B cell (primary cell): ENCODE data around the gene S100A8. TPM values are rescaled to one million over a fixed set of nuclear protein-coding genes. Genes with fewer than 3 reads are reported as not detected.

Experiments used
- ATAC-seq: fragments of 200-7000 bp; cut with Tn5 transposase; one replicate; pipeline ENCODE4 v1.10.0; 2021; ENCODE audit warnings: low read depth, mild to moderate bottlenecking, moderate number of reproducible peaks, moderate library complexity
- CTCF ChIA-PET: fragments of 350-600 bp; sonication (Branson Sonifier 250); formaldehyde crosslinking; loops from one replicate; lab custom pipeline; 2021; ENCODE audit warnings: antibody characterized with exemption, inconsistent platforms; lab: Charles Lee
- POLR2A ChIA-PET: fragments of 350-600 bp; sonication (Branson Sonifier 250); formaldehyde crosslinking; loops from one replicate; lab custom pipeline; 2021; ENCODE audit warnings: antibody characterized with exemption; lab: Charles Lee
- DNase-seq: peaks from one replicate; pipeline ENCODE4 v3.0.0; 2013
- H2AFZ ChIP-seq: 2 replicates; pipeline ENCODE4 v1.6.1; 2012; ENCODE audit warnings: mild to moderate bottlenecking, low read depth, low read length; ENCODE audit not compliant: insufficient read depth, poor library complexity, severe bottlenecking
- H3K27ac ChIP-seq, 2 donors: 1 replicate in 1 of 2; 2 replicates in 1 of 2; pipeline ENCODE4 v1.5.1; 2012 to 2013; ENCODE audit warnings: low read length in 2 of 2, mild to moderate bottlenecking in 2 of 2, moderate library complexity in 1 of 2
- H3K27me3 ChIP-seq, 4 experiments: fragments of 200-600 bp in 1 of 4; sonication (generic) in 1 of 4; replicated peaks in 1 of 4; 1 replicate in 2 of 4; 2 replicates in 2 of 4; pipeline versions ENCODE4 v1.6.1 to v1.7.0; 2013 to 2016; ENCODE audit warnings: low read length in 3 of 4, mild to moderate bottlenecking in 2 of 4, mixed read lengths in 1 of 4, moderate library complexity in 1 of 4; ENCODE audit not compliant: insufficient read depth in 4 of 4, control insufficient read depth in 3 of 4; ENCODE audit errors: control extremely low read depth in 1 of 4
- H3K36me3 ChIP-seq, 2 experiments: replicated peaks in 1 of 2; 1 replicate in 1 of 2; 2 replicates in 1 of 2; pipeline versions ENCODE4 v1.6.1 to v1.7.1; 2013; ENCODE audit warnings: low read length in 1 of 2; ENCODE audit not compliant: insufficient read depth in 2 of 2, control insufficient read depth in 1 of 2; ENCODE audit errors: control extremely low read depth in 1 of 2, extremely low read depth in 1 of 2
- H3K4me1 ChIP-seq, 2 donors: fragments of 200-600 bp in 1 of 2; sonication (generic) in 1 of 2; 1 replicate in 1 of 2; 2 replicates in 1 of 2; pipeline versions ENCODE4 v1.5.1 to v1.6.1; 2013 to 2017; ENCODE audit warnings: low read length in 2 of 2; ENCODE audit not compliant: control insufficient read depth in 2 of 2, insufficient read depth in 2 of 2
- H3K4me2 ChIP-seq: replicated peaks from 2 replicates; pipeline ENCODE3; 2012; ENCODE audit warnings: mild to moderate bottlenecking, low read depth, low read length; ENCODE audit not compliant: poor library complexity, severe bottlenecking
- H3K4me3 ChIP-seq, 5 experiments: fragments of 200-600 bp in 1 of 5; sonication (generic) in 1 of 5; 1 replicate in 3 of 5; 2 replicates in 2 of 5; pipeline versions ENCODE4 v1.5.1 to v1.7.0; 2011 to 2016; ENCODE audit warnings: low read length in 4 of 5, mild to moderate bottlenecking in 4 of 5, low read depth in 2 of 5, control low read depth in 1 of 5, moderate library complexity in 1 of 5; ENCODE audit not compliant: insufficient read depth in 1 of 5; ENCODE audit errors: control extremely low read depth in 1 of 5, extremely low read depth in 1 of 5
- H3K79me2 ChIP-seq: fragments of 200-600 bp; sonication (generic); one replicate; pipeline ENCODE4 v1.6.0; 2016; ENCODE audit warnings: low read length; ENCODE audit not compliant: control insufficient read depth, insufficient read depth
- H3K9ac ChIP-seq: fragments of 200-600 bp; sonication (generic); 2 replicates; pipeline ENCODE4 v1.6.1; 2017; ENCODE audit warnings: mild to moderate bottlenecking, low read length, moderate library complexity
- H3K9me3 ChIP-seq, 3 donors: one replicate each; pipeline versions ENCODE4 v1.6.1 to v1.7.1; 2013; ENCODE audit warnings: low read length in 2 of 3; ENCODE audit not compliant: control insufficient read depth in 2 of 3, insufficient read depth in 1 of 3; ENCODE audit errors: control extremely low read depth in 1 of 3
- H4K20me1 ChIP-seq: 2 replicates; pipeline ENCODE4 v1.6.0; 2012; ENCODE audit warnings: mild to moderate bottlenecking, low read length; ENCODE audit not compliant: insufficient read depth, control insufficient read depth, poor library complexity, severe bottlenecking
- H3K27ac Mint-ChIP-seq: one replicate; pipeline ENCODE4 v1.8.0; 2021; ENCODE audit warnings: mixed read lengths
- H3K27me3 Mint-ChIP-seq: one replicate; pipeline ENCODE4 v1.8.0; 2021; ENCODE audit warnings: mixed read lengths
- H3K4me1 Mint-ChIP-seq: one replicate; pipeline ENCODE4 v1.8.0; 2021; ENCODE audit warnings: mixed read lengths
- H3K4me3 Mint-ChIP-seq: one replicate; pipeline ENCODE4 v1.8.0; 2021; ENCODE audit warnings: mixed read lengths
- H3K9me3 Mint-ChIP-seq: one replicate; pipeline ENCODE4 v1.8.0; 2022; ENCODE audit warnings: mixed read lengths; ENCODE audit not compliant: insufficient read depth
- CTCF ChIP-seq: fragments of 200-600 bp; IDR thresholded peaks from one replicate; pipeline ENCODE4 v1.8.0; 2022; ENCODE audit warnings: antibody characterized with exemption, mild to moderate bottlenecking
- EZH2 ChIP-seq: IDR thresholded peaks from 2 replicates; pipeline ENCODE4 v1.6.1; 2012; ENCODE audit warnings: borderline replicate concordance, low read depth, mild to moderate bottlenecking, moderate library complexity, low read length; ENCODE audit not compliant: insufficient read depth, poor library complexity, severe bottlenecking
- WGBS: methylation state at CpG from one replicate; pipeline ENCODE4 v1.1.5; 2013; ENCODE audit warnings: missing lambda C conversion rate; ENCODE audit not compliant: insufficient coverage; 5-methylcytosine and 5-hydroxymethylcytosine counted together
- intact Hi-C: fragments of 100-400 bp; cut with micrococcal nuclease; formaldehyde crosslinking; loops from one replicate; pipeline ENCODE4 v1.10.0; 2022
- polyA plus RNA-seq: library from polyadenylated mRNA; depleted of rRNA; stranded (reverse); fragments of >200 nt; gene quantifications from 2 replicates; pipeline ENCODE4 v1.2.3, GENCODE V29; 2012
- total RNA-seq, 2 donors: library from RNA; stranded (reverse); fragments of 120-200 nt in 1 of 2; gene quantifications; 1 replicate in 1 of 2; 2 replicates in 1 of 2; pipeline versions ENCODE4 v1.2.3 to v1.2.4, GENCODE V29; 2013 to 2022

The S100A8 gene
- total and polyA plus RNA-seq, 2 donors (not counting 1 experiment from before 2014, with no cell fraction given): 3.3 to 16.7 TPM

- no peaks in the 10 kb centered on the region for H3K4me1 ChIP-seq
These were observed 3.5 kb upstream of the S100A8 start for GRCh38 chr1:153394391-153394790.

GRCh38 chr1:153393926-153394325 lies 3.1 kb upstream of the S100A8 start:
- no peak overlapping the region for H3K27ac Mint-ChIP-seq
- TF ChIP-seq EZH2: no peak
- no peak for TF ChIP-seq CTCF
- no peak overlapping the region for H3K9ac ChIP-seq
- H3K4me1 ChIP-seq: no peaks in the 10 kb centered on the region
- H3K9me3 Mint-ChIP-seq: no peaks in the 10 kb centered on the region
- no peaks in the 10 kb centered on the region for H3K4me1 Mint-ChIP-seq
- no peaks in the 10 kb centered on the region for H4K20me1 ChIP-seq
- ATAC-seq: no peak
- H3K9me3 ChIP-seq: no peaks in the 10 kb centered on the region
- no peak overlapping the region for H3K4me2 ChIP-seq
- POLR2A ChIA-PET: no interaction called here
- no peak overlapping the region for H3K4me3 Mint-ChIP-seq
- WGBS: 95% methylated on average over 6 of the region's 6 CpGs
- DNase-seq: no peak
- H3K79me2 ChIP-seq: no peaks in the 10 kb centered on the region
- H3K27ac ChIP-seq: no peak overlapping the region
- intact Hi-C loops: no loop called here
- H3K27me3 ChIP-seq: peaks cover 0 to 4% (median 0%) of the 10 kb centered on the region in 4 experiments
- no peak overlapping the region for H3K4me3 ChIP-seq
- H3K36me3 ChIP-seq: no peaks in the 10 kb centered on the region
- peaks cover 42% of the 10 kb centered on the region for H3K27me3 Mint-ChIP-seq
- CTCF ChIA-PET: no interaction called here
- H2AFZ ChIP-seq: no peak overlapping the region

More at GRCh38 chr1:153394391-153394790, 3.5 kb upstream of the S100A8 start:
- intact Hi-C loops: no loop called here
- Mint-ChIP-seq H3K27ac (no peak overlapping the region), H3K27me3 (peaks cover 42% of the 10 kb centered on the region), H3K4me1 (no peaks in the 10 kb centered on the region), H3K9me3 (no peaks in the 10 kb centered on the region), H3K4me3 (no peak overlapping the region)
- CTCF ChIA-PET: no interaction called here
- no peak for ATAC-seq
- H3K9me3 ChIP-seq: no peaks in the 10 kb centered on the region
- peaks cover 0 to 4% (median 0%) of the 10 kb centered on the region in 4 experiments for H3K27me3 ChIP-seq
- no peak for TF ChIP-seq CTCF
- TF ChIP-seq EZH2: no peak
- H3K36me3 ChIP-seq: no peaks in the 10 kb centered on the region
- no peaks in the 10 kb centered on the region for H3K79me2 ChIP-seq
- no peak overlapping the region for H3K9ac ChIP-seq
- no peak overlapping the region for H3K27ac ChIP-seq
- no peak overlapping the region for H3K4me2 ChIP-seq
- no peak for DNase-seq
- H4K20me1 ChIP-seq: no peaks in the 10 kb centered on the region
- H3K4me3 ChIP-seq: no peak overlapping the region
- 88% methylated on average over 5 of the region's 5 CpGs for WGBS
- H2AFZ ChIP-seq: no peak overlapping the region
- POLR2A ChIA-PET: no interaction called here
